ENCODE measurements around the gene FES.
"Not testable (repeated sequence)": the region's sequence is repeated elsewhere in the genome, so short reads cannot be mapped to it uniquely, and the experiment has no call there.

FES gene

DNA sequence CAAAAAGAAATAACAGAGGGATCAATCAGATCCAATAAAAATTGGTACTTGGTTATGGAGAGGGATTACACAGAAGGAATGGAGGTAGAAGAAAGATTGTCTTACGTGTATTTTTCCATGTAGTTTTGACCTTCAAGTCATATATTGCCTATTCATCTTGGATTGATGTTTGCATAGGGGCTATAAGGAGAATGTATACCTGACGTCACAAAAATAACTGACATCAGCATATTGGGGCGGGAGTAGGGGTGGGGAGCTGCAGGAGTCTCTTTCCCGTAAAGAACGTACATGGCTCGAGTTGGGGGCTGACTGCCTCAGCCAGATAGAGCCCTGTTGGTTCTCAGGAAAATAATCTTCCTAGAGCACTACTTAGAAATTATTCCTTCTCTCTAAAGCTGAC, 21.8 kb upstream of the FES start:
- no peak for DNase-seq

DNA sequence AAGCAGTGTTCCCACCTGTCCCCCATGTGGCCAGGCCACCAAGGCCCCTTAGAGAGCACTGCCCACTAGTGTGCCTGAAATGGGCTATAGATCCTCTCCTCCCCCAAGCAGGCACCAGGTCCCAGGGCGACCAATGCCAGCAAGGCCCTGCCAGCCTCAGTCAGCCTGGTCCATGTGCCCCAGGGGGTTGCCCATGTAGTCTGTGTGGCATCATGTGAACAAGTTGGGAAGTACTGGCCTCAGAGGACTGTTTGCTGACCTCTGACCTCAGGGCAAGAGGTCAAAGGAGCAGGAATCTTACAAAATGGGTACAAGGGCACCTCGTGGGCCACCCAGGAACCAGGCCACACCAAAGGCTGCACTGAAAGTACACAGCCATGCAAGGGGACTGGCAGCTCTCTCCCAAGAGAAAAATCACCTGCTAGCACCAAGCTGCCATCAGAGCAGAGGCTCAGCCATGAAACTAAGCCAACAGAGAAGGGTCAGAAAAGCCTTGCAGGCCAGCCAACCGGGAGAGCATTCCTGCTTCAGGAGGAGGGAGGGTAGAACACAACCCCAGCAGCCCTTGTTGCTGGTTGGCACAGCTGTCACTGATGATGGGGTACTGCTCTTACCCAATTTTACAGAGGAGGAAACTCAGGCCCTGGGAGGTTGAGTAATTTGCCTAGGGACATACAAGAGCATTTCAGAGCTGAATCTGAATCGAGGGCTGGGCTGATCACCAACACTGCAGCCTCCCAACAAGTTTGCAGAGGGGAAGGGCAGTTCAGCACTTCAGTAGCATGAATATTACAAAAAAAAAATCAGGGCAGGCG, 21.1 kb upstream of the FES start:
- DNase-seq = no peak

DNA sequence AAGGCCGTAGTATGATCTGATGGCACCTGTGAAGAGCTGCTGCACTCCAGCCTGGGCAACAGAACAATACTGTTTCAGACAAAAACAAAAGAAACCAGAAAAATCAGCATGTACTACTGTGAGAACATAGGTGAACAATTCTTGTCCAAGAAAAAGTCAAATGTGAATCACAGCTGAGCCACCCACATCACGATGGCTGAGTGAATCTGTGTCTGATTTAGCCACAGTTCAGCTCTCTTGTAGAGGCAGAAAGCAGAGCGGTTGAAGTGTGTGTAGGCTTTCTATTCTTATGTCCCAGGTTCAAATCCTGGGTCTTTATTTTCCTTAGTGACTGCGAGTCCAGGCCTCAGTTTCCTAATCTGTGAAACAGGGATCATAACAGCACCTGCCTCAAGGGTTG, 20.3 kb upstream of the FES start:
- no peak for DNase-seq

DNA sequence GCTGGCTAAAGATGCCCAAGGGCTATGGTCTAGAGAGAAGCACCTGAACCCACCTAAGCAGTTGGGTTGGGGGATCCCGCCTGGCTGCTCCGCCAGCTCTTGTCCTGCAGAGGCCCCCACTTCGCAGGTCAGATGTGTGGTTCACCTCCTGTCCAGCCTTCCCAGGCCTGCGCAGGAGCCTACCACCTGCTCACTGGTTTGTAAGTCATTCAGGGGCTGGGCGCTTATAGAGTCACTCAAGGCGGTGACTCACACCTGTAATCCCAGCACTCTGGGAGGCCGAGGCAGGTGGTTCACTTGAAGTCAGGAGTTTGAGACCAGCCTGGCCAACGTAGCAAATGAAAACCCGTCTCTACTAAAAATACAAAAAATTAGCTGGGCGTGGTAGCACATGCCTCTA, 19.8 kb upstream of the FES start:
- no peak for DNase-seq

DNA sequence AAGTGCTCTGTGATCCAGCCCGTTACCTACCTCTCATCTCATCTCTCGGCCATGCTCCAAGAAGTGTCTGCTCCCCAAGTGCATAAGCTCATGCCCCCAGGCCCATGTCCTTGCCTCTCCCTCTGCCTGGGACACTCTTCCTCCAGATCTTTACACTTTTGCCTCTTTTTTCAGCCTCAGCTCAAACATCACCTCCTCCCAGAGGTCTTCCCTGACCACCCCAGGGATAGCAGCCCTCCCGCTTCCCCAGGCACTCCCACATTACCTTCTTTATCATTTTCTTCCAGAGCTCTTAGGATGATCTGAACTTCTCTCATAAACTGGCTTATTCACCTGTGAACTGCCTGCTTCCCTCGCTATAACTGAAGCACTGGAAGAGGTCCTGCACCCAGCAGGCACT, 18.6 kb upstream of the FES start:
- DNase-seq = no peak

DNA sequence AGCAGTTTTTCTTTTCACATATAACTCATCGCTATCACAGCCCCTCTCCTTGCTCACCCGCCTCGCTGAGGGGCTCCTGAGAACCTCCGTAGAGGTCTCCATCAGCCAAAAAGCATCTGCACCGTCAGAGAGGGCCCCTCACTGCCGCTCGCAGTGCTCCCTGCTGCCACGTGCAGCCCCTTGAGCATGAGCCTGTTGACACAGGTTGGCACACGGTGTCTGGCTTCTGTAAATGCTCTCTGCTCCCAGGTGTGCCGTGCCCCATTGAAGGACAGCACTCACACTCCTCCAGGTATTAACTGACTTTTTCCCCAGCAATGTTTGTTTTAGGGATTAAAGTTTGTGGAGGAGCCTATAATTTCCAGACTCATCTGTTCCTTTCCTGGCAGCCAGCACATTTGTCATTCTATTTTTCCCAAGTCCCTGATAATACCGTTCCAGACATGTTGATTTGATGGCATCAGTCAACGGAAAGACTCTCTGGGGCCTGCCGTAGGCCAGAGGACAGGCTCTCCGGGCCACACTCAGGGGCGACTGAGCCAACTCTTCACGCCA, 18.1 kb upstream of the FES start:
- DNase-seq = no peak

- DNase-seq = no peak
Observed at GRCh38 chr15:90866800-90867199, 17.5 kb upstream of the FES start.

GRCh38 chr15:90868261-90868689, 16.0 kb upstream of the FES start, which contains the start of gene FURIN:
Gene FURIN (plus strand): TSS chr15:90868588. CDS start chr15:90875741, 7,153 bp downstream.
- no peak for DNase-seq

DNA sequence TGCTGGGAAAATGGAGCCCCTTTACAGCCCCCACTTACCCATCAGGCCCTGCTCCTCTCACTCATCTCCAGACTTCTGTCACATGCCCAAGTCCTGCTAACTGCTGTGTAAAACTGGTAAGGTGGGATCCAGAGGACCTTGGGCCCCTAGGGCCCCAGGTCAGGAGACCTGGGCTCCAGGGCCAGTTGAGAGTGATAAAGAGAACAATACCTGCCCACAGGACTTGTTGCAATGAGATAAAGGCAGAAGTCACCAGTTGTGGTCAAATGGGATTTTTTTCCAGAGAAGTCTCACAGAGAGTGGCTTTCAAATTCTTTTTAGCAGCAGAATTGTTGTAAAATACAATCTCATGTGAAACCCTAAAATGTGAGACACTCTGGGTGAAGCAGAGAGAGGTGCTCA, 15.2 kb upstream of the FES start:
- no peak for DNase-seq

- DNase-seq = peak in 2 of 5 experiments; percentile 38 to 55
Observed at GRCh38 chr15:90869601-90870353, 14.5 kb upstream of the FES start.

GRCh38 chr15:90870354-90871138, 13.8 kb upstream of the FES start:
- DNase-seq = peak in 1 of 5 experiments; percentile 48

DNA sequence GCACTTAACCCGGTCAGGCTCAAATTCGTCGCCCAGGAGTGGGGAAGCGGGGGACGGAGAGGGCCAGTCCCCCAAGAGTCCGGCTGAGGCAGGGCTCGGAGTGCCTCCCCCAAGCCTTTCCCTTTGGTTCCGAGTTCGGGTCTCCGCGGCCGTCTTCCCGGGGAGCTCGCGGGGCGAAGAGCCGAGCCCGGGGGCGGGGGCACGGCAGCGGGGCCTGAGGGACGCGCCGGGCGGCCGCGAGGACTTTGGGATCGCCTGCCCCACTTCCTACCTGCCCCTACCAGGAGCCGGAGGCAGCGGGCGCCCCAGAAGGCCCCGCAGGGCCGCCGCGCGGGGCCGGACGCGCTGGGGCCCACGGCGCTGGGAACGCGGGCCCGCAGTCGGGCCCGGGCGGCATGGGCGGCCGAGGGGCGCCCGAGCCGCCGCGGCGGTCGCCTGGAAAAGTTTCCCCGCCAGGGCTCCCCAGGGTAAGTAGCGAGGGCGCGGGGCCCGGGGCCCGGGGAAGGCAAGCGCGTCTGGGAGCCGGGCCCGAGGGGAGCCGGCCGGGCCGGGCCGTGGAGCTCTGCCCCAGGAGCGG, 13.1 kb upstream of the FES start:
- peak in 3 of 5 experiments; percentile 21 to 43 (median 25) for DNase-seq

DNA sequence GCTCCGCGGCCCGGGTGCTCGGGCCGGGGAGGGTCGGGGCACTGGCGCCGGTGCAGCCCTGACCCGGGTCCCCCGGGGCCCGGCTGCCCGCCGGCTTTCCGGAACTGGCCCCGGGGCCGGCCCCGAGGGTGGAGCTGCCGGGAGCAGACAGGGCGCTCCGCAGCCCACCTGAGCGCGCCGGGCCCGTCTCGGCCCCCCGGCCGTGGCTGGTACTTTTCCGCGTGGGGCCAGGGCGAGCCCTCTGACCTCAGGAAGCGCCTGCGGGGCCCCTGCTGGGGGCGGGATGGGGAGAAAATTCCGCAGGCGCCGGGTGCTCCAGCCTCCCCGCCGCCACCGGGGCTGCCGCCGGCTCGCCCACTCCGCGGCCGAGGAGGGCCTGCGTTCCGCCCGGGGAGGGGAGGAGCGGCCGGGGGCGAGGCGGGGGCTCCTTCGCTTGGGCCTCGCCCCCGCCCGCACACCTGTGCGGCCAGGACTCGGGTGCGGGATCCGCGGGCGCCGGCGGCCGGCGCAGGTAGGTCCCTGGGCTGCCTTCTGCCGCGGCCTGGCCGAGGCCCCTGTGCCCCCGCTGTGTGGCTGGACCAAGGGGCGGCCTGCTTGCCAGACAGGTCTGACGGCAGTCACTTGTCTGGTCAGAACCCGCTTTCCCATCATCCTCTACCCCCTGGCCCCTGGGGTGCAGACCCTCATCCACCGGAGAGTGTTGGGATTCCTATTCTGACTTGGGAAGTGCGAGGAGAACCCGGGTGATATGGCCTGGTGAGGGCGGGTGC, 12.4 kb upstream of the FES start:
- no peak for DNase-seq

DNA sequence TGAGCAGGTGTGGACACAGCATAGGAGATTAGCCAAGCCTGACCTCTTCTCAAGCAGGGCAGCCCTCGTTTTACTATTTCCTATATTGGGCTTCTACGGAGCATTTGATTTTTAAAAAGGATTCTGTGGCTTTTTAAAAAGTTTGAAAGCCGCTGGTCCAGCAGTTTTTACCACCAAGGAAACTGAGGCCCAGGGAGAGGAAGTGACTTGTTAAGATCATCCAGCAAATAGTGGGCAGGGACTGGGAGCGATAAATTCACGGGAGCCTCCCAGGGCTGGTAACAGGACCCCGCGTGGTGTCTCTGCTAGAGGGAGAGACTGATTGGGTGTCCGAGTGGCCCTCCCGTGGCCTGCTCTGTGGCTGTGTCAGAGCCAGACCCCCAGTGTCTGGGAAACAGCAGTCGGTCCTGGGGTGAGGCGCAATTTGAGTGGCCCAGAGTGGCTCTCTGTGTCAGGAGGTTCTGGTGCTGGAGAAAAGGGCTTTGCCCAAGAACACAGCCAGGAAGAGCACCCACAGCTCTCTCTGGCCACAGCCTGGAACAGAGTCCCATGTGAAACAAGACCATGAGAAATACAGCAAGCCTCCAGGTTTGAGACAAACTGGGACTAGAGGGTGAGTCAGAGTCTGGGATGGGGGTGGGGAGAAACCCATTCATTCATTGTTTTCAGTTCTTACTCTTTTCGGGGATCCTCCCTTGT, 11.7 kb upstream of the FES start:
- peak in 2 of 5 experiments; percentile 41 to 54 for DNase-seq

- DNase-seq = no peak
Observed at GRCh38 chr15:90873488-90873997, 10.8 kb upstream of the FES start.

GRCh38 chr15:90873998-90874605, 10.2 kb upstream of the FES start:
- DNase-seq = no peak

DNA sequence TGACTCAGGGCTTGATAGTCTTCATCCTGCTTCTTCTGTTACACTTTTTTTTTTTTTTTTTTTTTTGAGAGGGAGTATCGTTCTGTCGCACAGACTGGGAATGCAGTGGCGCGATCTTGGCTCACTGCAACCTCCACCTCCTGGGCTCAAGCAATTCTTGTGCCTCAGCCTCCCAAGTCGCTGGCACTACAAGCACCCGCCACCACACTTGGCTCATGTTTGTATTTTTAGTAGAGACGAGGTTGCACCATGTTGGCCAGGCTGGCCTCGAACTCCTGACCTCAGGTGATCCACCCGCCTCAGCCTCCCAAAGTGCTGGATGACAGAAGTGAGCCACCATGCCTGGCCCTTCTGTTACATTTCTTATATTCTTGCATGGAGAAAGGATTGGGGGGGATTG, 9.3 kb upstream of the FES start:
- DNase-seq = not testable (repeated sequence)

DNA sequence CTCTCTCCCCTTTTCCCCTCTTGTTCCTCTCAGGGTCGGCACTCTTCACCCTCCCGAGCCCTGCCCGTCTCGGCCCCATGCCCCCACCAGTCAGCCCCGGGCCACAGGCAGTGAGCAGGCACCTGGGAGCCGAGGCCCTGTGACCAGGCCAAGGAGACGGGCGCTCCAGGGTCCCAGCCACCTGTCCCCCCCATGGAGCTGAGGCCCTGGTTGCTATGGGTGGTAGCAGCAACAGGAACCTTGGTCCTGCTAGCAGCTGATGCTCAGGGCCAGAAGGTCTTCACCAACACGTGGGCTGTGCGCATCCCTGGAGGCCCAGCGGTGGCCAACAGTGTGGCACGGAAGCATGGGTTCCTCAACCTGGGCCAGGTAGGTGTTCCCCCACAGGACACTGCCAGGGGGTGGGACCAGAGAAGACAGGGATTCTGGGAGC, 8.7 kb upstream of the FES start:
- no peak for DNase-seq

GRCh38 chr15:90876046-90876445, 8.3 kb upstream of the FES start:
- DNase-seq = no peak

- no peak for DNase-seq
Observed at GRCh38 chr15:90876512-90877170, 7.7 kb upstream of the FES start.

All from T-helper 2 cell (primary cell).